Measurements from ENCODE around the gene ATP8B1.
"Not testable (repeated sequence)": the region's sequence is repeated elsewhere in the genome, so short reads cannot be mapped to it uniquely, and the experiment has no call there.

ATP8B1 gene

DNA sequence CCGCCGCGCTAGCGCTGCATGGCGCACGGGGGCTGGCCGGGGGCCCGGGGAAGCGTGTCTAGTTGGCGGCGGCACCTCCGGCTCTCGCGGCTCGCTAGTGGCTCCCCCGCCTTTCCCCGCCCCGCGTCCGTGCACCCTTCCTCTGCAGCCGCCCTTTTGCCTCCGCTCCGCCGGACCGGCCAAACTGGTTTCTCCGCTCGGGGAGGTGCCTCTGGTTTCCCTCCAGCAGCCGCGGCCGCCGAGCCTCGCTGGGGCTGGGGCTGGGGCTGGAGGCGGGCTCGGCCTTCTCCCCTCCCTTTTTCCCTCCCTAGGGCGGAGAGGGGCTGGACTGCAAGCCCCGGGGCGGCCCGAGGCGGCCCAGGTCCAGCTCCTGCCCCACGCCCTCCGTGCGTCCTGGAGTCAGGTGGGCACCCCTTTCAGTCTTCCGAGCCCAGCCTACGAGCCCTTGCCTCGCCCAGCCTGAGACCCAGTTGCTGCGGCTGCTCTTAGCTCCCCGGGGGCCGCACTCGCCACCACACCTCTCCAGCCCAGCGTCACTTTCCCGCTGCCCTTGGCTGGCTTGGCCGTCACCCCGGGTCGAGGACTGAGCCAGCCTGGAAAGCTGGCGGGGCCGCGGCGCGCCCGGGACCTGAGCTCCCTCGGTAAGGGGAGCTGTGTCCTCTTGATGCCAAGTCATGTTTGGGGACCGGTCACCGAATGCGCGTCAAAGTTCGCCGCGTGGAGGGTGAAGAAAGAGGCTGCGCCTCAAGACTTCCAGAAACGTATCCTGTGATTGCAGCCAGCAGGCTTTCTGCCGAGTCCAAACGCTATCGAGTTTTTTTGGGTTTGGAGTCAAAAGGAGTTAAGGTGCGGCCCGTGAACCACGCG, at the start of gene ATP8B1:
Gene ATP8B1, minus strand, starts transcription at position 213 of the 867 bp plus-strand sequence. CDS start 71,508 bp downstream, outside the sequence.
- DNase-seq = no peak

GRCh38 chr18:57850063-57850462, 46.9 kb upstream of the ATP8B1 start:
- no peak for DNase-seq

GRCh38 chr18:57848374-57848773, 45.3 kb upstream of the ATP8B1 start:
- DNase-seq = not testable (repeated sequence)

DNA sequence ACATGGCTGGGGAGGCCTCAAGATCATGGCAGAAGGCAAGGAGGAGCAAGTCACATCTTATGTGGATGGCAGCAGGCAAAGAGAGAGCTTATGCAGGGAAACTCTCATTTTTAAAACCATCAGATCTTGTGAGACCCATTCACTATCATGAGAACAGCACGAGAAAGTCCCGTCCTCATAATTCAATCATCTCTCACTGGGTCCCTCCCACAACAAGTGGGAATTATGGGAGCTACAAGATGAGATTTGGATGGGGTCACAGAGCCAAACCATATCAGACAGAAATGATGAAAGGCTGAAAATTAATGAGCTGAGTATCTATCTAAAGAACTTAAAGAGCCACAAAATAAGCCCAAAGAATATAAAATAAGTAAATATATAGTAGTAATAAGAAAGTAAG, 44.3 kb upstream of the ATP8B1 start:
- DNase-seq = not testable (repeated sequence)

GRCh38 chr18:57846258-57846657, 43.1 kb upstream of the ATP8B1 start:
- no peak for DNase-seq

- no peak for DNase-seq
Measured at GRCh38 chr18:57845605-57846074, 42.5 kb upstream of the ATP8B1 start.

DNA sequence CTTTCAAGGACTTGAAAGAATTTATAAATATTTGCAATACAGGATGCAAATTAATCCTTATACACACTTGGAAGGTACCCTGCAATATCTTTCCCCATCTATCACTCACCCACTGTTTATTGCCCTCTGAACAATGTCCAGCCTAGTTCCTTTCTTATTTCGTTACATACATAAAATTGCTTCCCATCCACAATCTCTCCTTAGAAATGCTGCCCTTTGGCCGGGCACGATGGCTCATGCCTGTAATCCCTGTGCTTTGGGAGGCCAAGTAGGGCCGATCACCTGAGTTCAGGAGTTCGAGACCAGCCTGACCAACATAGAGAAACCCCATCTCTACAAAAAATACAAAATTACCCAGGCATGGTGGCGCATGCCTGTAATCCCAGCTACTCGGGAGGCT, 41.2 kb upstream of the ATP8B1 start:
- no peak for DNase-seq

- no peak for DNase-seq
Measured at GRCh38 chr18:57843386-57843785, 40.3 kb upstream of the ATP8B1 start.

- no peak for DNase-seq
Measured at GRCh38 chr18:57841568-57841967, 38.5 kb upstream of the ATP8B1 start.

DNA sequence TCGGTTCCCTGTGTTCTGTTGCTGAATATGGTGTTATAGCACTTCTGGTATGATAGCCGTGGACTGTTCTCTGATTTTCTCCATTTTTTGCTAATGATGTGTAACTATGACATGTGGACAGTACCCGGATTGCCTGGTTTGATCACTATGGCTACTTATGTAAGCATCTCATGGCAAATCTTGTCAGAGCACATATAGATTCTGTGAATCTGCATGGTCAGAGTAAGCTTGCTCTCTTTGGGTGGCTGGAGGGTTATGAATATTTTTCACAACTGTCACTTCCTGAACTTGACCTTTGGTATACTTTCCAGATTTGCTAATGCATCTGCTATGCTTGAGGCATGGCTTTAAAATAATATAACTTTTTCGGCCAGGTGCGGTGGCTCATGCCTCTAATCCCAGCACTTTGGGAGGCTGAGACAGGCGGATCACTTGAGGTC, 36.8 kb upstream of the ATP8B1 start:
- DNase-seq = no peak

DNA sequence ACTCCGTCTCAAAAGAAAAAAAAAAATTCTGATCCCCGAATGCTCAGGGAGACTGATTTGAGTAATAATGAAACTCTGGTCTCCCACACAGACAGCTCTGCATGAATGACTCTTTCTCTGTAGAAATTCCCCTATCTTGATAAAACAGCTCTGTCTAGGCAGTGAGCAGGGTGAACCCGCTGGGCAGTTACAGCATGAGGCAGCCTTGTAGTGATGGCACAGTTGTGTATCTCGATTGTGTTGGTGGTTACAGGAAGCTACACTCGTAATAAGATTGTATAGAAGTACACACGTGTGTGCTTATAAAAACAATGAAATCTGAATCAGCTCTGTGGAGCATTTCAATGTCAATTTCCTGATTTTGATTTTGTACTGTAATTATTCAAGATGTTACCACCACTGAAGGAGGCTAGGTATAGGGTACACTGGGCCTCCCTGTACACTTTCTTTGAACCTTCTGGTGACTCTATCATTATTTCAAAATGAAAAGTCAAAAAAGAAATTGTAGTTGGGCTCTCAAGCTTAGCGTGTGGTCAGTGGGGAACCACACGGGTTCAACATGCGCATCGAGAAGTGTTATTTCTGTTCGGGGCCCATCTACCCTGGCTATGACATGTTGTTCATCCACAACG, 34.9 kb upstream of the ATP8B1 start:
- DNase-seq = peak; percentile 44

DNA sequence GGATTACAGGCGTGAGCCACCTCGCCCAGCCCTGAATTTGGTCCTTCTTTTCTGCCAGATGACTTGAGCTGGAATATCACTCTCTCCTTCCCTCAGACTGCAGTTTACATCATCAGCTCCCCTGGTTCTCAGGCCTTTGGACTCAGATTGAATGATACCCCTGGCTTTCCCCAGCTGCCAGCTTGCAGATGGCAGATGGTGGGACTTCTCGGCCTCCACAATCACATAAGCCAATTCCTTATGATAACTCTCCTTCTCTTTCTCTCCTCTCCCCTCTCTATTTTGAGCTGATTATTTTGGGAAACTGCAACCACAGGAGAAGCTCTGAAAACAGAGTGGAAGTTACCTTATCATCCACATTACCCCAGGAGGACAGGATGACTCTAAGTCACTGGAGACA, 33.4 kb upstream of the ATP8B1 start:
- no peak for DNase-seq

DNA sequence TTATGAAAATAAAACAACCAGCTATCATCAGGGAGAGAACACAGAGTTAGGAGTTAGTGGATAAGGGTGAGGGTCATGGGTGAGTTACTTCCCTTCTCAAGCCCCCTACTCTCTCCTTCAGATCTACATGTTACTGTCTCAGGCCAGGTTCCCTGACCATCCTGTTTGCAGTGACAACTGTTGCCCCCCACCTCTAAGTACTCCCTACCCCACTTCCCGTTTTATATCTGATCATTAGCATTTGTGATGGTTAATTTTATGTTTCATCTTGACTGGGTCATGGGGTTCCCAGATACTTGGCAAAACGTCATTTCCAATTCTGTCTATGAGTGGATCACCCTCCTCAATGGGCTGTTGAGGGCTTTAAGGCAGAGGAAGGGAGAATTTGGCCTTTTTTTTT, 32.8 kb upstream of the ATP8B1 start:
- no peak for DNase-seq

GRCh38 chr18:57834616-57835015, 31.5 kb upstream of the ATP8B1 start:
- no peak for DNase-seq

GRCh38 chr18:57833441-57834101, 30.5 kb upstream of the ATP8B1 start:
- no peak for DNase-seq

- no peak for DNase-seq
Measured at GRCh38 chr18:57832730-57833129, 29.6 kb upstream of the ATP8B1 start.

GRCh38 chr18:57831597-57832377, 28.7 kb upstream of the ATP8B1 start:
- no peak for DNase-seq

DNA sequence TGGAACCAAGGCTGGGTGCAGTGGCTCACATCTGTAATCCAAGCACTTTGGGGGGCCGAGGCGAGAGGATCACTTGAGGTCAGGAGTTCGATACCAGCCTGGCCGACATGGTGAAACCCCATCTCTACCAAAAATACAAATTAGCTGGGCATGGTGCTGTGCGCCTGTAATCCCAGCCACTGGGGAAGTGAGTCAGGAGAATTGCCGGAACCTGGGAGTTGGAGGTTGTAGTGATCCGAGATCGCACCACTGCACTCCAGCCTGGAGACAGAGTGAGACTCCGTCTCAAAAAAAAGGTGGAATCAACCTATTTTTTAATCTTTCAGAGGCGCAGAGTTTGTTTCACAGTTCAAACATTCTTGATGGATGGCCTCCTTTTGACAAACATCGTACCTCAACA, 24.5 kb upstream of the ATP8B1 start:
- DNase-seq = no peak

DNA sequence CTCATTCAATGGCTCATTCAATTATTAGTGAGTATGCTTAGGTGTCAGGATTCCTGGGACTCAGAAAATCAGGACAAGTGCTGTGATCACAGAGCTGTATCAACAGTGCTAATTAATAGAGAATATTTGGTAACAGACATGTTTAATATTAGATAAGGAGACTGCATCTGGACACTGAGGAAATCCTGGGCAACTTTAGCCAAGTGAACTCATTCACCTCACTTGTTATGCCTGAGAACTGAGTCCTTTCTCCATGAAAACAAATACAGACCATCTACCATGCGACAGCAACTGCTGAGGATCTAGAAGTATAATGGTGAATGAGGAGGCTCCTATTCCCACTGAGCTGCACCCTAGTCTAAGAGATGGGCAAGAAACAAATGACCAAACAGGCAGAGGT, 23.1 kb upstream of the ATP8B1 start:
- DNase-seq = no peak

DNA sequence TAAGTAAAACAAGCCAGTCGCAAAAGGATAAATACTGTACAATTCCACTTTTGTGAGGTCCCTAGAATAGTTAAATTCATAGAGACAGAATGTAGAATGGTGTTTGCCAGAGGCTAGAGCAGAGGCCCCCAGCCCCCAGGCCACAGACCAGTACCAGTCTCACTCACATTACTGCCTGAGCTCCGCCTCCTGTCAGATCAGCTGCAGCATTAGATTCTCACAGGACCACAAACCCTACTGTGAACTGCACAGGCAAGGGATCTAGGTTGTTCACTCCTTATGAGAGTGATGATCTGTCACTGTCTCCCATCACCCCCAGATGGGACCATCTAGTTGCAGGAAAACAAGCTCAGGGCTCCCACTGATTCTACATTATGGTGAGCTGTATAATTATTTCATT, 17.5 kb upstream of the ATP8B1 start:
- DNase-seq = not testable (repeated sequence)

DNA sequence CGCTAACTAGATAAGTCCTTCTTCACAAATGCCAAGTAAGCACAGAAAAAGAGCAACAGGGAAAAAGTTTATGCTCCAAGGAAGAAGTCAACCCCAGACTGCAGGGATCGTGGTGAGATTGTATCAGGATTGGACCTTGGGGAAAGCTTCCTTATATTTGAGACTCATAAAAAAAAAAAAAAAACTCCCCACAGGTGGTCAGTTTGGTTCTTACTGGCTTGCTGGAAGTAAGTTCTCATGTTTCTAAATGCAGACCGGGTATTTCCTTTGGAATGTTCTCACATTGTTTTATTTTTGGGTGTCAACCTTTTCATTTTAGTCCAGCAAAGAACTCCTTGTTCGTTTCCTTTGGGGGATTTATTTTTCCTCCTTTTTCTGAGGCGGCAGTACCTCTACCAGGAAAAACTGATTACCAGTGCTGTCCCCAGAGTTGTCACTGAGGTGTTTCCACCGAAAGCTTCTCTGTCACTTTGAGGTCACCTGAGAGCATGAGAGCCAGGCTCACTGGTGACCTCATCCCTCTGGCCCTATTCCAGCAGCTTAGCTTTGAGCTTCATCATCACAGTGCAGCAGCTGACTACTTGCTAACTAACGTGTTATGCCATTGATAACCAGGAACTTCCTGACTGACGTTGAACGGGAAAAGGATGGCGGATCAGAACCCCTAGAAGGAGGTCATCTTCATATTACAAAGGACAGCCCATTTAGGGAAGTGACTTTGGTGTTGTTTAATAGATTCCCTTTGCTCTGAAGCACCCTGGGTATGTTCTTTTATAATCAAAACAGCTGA, 16.8 kb upstream of the ATP8B1 start:
- DNase-seq = no peak

GRCh38 chr18:57819119-57819518, 16.0 kb upstream of the ATP8B1 start:
- DNase-seq = no peak

Data from stimulated activated naive CD4-positive, alpha-beta T cell treated with Interleukin-2 at 50 U/mL for 16 hours (primary cell).